Hematopoietic multipotent progenitor cell treated with erythropoietin and hydrocortisone succinate and interleukin-3 and kit ligand, for 6 days (in vitro differentiated cells): ENCODE measurements around the gene ZC3H4.
A peak's percentile ranks its signal among the peaks of the same experiment; 100 is the strongest.
"Not testable (repeated sequence)": the region's sequence is repeated elsewhere in the genome, so short reads cannot be mapped to it uniquely, and the experiment has no call there.

Source experiments
- DNase-seq: peaks from one replicate; pipeline ENCODE4 v3.0.0-alpha.2; 2015

ZC3H4 gene

GRCh38 chr19:47112997-47113849 lies at the start of gene ZC3H4:
Gene ZC3H4, minus strand, starts transcription at chr19:47113776. Its CDS starts 1,192 bp downstream, at chr19:47112584.
- peak; percentile 99 for DNase-seq

GRCh38 chr19:47161876-47162489 lies 48.4 kb upstream of the ZC3H4 start:
- no peak for DNase-seq

- DNase-seq = no peak
Measured at GRCh38 chr19:47158879-47159503, 45.4 kb upstream of the ZC3H4 start.

DNA sequence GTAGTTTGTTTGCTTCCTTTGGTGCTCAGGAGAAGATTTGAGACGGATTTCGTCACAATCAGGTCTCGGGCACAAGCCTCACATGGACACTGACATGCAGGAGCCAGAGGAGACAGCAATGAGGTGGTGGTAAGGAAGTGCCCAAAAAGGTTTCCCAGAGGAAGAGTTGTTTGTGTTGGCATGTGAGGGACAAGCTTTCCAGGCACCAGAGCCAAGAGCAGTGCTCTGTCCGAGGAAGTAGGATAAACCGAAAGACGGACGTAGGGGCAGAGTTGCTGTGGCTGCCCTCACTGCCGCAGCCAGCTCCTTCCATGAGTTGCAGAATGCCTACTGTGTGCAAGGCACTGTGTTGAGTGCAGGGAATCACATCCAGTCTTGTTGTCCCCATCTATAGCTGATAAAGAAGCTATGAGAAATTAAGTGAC lies 44.8 kb upstream of the ZC3H4 start:
- DNase-seq = no peak

DNA sequence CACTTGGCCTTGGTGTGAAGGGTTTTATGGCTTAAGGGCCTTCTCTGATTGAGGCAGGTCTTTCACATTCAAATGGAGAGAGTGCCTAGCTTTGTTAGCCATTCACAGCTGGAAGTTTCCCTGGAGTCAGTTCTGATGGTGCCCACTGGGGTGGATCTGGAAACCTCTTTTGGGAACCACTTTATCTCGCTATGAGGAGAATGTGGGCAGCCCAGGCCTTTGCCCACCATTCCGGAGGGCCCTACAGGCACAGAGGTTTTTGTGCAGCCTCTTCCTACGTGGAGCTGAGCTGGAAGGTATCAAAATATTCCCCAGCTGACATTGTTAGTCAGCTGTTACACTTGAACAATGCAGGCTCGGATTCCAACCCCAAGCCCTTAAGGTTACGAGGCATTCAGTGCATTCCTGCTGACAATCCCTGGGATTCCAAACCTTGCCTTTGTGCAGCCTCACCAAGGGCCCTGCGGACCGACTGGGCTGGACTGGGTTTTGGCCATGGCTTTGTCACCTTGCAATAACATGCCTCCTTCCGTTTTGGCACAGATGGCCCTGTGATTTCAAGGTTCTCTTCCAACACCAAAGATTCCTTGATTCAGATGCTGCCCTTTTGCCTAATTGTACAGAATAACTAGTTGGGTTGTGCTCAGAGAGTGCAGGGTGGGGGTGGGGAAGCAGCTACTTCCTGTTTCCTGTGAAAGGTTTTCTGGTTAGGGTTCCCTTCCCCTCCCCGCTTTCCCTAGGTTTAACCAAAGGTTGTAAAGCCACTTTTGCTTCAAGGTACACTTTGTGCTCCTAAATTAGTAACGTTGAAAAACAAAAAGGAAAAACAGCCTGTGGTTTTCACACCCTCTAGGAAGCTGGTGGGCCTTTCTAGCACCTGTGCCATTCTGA lies 44.1 kb upstream of the ZC3H4 start:
- DNase-seq = peak; percentile 66

DNA sequence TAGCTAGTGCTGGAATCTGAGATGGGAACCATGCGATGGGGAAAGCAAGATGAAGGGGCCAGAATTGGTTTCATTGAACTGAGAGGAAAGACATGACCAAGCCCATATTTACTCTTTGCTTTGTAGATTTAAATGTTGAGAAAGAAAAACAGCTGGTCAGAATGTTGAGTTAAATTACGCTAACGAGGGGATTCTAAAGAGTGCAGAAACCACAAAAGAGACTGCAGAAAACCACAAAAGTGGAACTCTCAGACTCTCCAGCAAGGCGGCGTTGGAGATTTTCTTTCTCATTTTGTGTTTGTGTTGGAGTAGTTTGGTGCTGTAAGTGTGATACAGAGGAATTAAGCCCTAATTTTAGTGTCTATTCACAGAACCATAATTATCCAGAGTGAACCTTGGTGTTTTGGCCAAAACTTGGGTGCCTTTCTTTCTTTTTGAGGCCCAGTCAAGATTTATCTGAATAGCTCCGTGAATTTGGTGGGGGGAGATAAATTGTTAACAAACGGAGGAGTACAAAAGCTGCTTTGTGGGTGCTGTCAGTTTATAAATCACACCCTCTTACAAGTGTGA lies 43.4 kb upstream of the ZC3H4 start:
- DNase-seq = peak; percentile 67

GRCh38 chr19:47155148-47155547 lies 41.6 kb upstream of the ZC3H4 start:
- DNase-seq = no peak

DNA sequence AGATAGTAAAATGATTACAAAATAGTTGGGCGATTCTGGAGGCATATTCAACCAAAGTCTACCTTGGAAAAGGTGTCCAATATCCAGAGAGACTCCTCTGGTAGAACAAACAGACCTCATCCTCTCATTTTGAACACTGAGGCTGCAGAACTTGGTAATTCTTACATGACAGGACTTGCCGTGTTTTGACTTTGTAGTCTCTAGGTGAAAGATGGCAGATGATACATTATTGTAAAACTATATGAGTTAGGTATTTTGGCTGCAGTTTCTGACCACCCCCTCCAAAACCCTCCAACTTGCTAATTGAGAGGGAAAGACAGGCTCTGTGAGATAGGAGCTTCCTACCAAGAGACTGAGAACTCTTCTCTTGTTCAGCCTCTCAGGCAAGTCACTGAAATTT lies 39.7 kb upstream of the ZC3H4 start:
- DNase-seq = no peak

DNA sequence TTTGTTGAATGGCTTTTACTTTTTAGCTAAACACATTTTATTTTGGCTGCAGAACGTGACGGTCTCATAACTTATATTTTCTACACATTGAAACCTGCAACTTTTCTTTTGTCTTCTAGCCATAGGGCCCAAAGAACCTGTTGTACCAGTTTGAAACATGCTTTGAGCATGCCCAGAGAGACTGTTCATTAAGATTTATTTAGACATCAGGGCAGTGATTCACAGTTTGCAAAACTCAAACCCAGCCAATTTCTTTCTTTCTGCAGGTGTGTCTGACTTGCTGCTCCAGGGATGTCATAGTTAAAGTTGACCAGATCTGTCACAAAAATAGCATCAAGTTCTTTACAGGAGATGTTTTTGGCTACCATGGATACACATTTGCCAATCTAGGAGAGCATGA lies 39.1 kb upstream of the ZC3H4 start:
- no peak for DNase-seq

- no peak for DNase-seq
Measured at GRCh38 chr19:47152205-47152604, 38.6 kb upstream of the ZC3H4 start.

DNA sequence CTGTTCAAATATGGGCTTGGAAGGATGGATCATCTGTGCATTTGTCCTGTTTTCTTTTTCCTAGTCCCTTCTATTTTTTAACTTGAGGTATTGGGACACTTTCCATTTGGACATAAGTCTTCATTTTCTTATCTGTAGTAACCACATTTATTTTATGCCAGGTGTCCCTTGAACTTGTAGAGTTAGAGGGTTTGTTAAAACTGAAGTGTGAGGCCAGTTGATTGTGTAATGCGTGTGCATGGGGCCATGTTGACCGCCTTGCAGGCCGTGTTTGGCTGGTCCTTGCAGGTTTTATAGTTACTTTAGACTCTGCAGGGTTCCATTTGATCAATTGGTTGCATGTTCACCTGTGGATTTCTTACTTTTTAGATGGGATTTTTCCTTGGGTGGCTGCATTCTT lies 38.1 kb upstream of the ZC3H4 start:
- peak; percentile 44 for DNase-seq

- DNase-seq = no peak
Measured at GRCh38 chr19:47146920-47147319, 33.3 kb upstream of the ZC3H4 start.

GRCh38 chr19:47145639-47146486 lies 32.3 kb upstream of the ZC3H4 start:
- no peak for DNase-seq

GRCh38 chr19:47144630-47145029 lies 31.1 kb upstream of the ZC3H4 start:
- DNase-seq = no peak

DNA sequence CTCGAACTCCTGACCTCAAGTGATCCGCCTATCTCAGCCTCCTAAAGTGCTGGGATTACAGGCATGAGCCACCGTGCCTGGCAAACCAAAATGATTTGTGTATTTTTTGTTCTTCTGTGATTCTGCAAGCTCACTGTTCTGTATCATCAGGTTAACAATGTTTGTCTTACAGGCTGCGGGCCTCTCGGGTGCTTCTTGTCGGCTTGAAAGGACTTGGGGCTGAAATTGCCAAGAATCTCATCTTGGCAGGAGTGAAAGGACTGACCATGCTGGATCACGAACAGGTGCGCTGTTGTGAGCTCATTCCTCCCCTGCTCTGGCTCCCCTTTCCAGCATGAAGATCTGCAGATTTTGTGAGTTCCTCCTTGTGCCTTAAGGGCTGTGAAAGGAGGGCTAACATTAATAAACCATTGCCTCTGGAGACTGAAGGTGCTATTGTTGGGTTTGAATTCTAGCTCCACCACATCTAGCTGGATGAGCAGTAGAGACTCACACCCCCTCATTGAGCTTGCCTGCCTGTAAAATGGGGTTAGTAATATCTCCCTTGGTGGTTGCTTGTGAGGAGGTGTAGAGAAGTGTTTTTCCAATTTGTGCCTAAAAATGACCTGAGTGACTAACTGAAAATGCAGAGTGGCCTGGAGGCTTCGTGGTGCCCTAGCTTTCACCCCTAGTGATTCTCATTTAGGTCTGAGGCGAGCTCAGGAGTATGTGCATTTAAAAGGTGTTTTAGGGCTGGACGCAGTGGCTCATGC lies 29.9 kb upstream of the ZC3H4 start:
- DNase-seq = no peak

DNA sequence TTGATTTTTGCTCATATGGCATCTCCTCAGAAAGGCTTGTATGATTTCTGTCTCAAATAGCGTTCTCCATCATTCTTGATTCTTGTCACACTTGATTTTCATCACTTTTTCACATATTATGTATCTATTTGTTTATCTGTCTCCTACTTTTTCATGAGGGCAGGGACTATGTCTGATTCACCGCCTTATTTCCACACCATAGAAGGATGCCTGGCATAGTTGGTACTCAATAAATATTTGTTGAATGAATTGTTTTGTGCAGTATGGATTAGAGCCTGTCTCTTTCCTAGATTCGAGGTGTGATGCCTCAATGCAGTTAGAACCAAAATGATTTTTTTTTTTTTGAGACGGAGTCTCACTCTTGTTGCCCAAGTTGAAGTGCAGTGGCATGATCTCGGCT lies 29.2 kb upstream of the ZC3H4 start:
- no peak for DNase-seq

- DNase-seq = peak; percentile 25
Measured at GRCh38 chr19:47141695-47142094, 28.1 kb upstream of the ZC3H4 start.

- DNase-seq = not testable (repeated sequence)
Measured at GRCh38 chr19:47141252-47141651, 27.7 kb upstream of the ZC3H4 start.

- DNase-seq = no peak
Measured at GRCh38 chr19:47135156-47135555, 21.6 kb upstream of the ZC3H4 start.

- DNase-seq = no peak
Measured at GRCh38 chr19:47134545-47134944, 21.0 kb upstream of the ZC3H4 start.

- no peak for DNase-seq
Measured at GRCh38 chr19:47133021-47133471, 19.5 kb upstream of the ZC3H4 start.
